ENCODE data around the gene KRTAP10-9. TPM values are rescaled to one million over a fixed set of nuclear protein-coding genes. Genes with fewer than 3 reads are reported as not detected.
"Not testable (repeated sequence)": the region's sequence is repeated elsewhere in the genome, so short reads cannot be mapped to it uniquely, and the experiment has no call there.

KRTAP10-9 gene
- polyA plus RNA-seq, 3 donors, result not detected

GRCh38 chr21:44638506-44639330, 11.8 kb downstream of the KRTAP10-9 start:
- DNase-seq, result not testable (repeated sequence)

GRCh38 chr21:44639331-44639655, 12.4 kb downstream of the KRTAP10-9 start:
- no peak for DNase-seq

GRCh38 chr21:44640761-44641160, 13.9 kb downstream of the KRTAP10-9 start:
- DNase-seq, result no peak

- DNase-seq, result peak; percentile 5
Observed at GRCh38 chr21:44643741-44644310, 16.9 kb downstream of the KRTAP10-9 start.

GRCh38 chr21:44644878-44645277, 18.0 kb downstream of the KRTAP10-9 start:
- no peak for DNase-seq

- not testable (repeated sequence) for DNase-seq
Observed at GRCh38 chr21:44646366-44647221, 19.7 kb downstream of the KRTAP10-9 start, which contains the start of gene KRTAP10-11. Gene KRTAP10-11 (plus strand): TSS chr21:44646414. CDS start chr21:44646459, 45 bp downstream.

- DNase-seq, result no peak
Observed at GRCh38 chr21:44647222-44647552, 20.3 kb downstream of the KRTAP10-9 start.

GRCh38 chr21:44648557-44649311, 21.8 kb downstream of the KRTAP10-9 start:
- DNase-seq, result no peak

GRCh38 chr21:44649521-44650100, 22.7 kb downstream of the KRTAP10-9 start:
- DNase-seq, result no peak

GRCh38 chr21:44650265-44650972, 23.5 kb downstream of the KRTAP10-9 start:
- DNase-seq, result no peak

- DNase-seq, result no peak
Observed at GRCh38 chr21:44650973-44651675, 24.2 kb downstream of the KRTAP10-9 start.

GRCh38 chr21:44653123-44653522, 26.2 kb downstream of the KRTAP10-9 start:
- DNase-seq, result no peak

- DNase-seq, result no peak
Observed at GRCh38 chr21:44653656-44654575, 27.0 kb downstream of the KRTAP10-9 start.

- no peak for DNase-seq
Observed at GRCh38 chr21:44654576-44655175, 27.8 kb downstream of the KRTAP10-9 start, which contains the start of gene KRTAP12-4. Gene KRTAP12-4 (minus strand): TSS chr21:44654659. CDS start chr21:44654614, 45 bp downstream.

GRCh38 chr21:44656868-44657267, 30.0 kb downstream of the KRTAP10-9 start:
- DNase-seq, result no peak

- no peak for DNase-seq
Observed at GRCh38 chr21:44657635-44658540, 31.0 kb downstream of the KRTAP10-9 start, which contains the start of gene KRTAP12-3. Gene KRTAP12-3 (plus strand): TSS chr21:44657932. CDS start chr21:44657980, 48 bp downstream.

GRCh38 chr21:44658541-44658910, 31.6 kb downstream of the KRTAP10-9 start:
- DNase-seq, result no peak

Measured in renal pelvis (tissue), 4 donors.